Measurements from ENCODE around the gene CZIB.
"Not testable (repeated sequence)": the region's sequence is repeated elsewhere in the genome, so short reads cannot be mapped to it uniquely, and the experiment has no call there.

CZIB gene

GRCh38 chr1:53238197-53239155 is 18.0 kb upstream of the CZIB start, which contains the start of gene MAGOH:
TSS of gene MAGOH (minus strand) at chr1:53238518. CDS start at chr1:53238448, 70 bp downstream.
- DNase-seq = peak; percentile 97

- no peak for DNase-seq
Observed at GRCh38 chr1:53237638-53238037, 17.2 kb upstream of the CZIB start.

DNA sequence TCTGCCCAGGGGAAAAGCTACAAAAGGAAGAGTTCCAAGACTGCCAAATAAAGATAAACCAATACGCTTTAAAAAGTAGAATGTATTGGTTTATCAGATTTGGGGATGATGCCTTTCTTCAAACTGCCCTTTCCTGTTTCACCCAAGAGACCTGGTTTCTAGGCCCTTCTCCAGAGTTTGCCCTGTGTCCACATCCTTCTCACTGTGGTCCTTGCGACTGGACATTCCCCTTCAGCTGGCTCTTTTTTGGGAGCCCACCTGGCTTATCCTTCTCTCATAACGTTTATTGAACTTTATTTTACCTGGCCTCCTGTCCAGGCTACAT is 490 bp upstream of the CZIB start:
- no peak for DNase-seq

- no peak for DNase-seq
Observed at GRCh38 chr1:53219711-53220110, 723 bp downstream of the CZIB start.

DNA sequence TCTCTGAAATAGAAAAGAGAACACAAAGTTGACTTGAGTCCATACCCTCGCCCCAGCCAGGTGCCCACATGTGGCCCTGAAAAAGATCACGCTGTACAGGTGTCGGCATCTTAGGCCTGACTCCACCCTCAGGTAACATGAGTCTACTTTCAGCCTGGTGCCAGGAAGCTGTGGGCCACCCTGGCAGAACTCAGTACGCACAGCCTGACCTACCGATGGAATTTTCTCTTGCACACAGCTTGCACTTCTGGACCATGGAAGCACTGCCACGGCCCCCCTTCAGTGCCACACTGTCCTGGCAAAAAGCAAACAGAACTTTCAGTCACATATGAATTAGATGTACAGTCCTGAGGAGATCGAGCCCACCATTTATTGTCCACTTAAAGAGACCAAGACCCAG is 2.2 kb downstream of the CZIB start:
- DNase-seq = no peak

DNA sequence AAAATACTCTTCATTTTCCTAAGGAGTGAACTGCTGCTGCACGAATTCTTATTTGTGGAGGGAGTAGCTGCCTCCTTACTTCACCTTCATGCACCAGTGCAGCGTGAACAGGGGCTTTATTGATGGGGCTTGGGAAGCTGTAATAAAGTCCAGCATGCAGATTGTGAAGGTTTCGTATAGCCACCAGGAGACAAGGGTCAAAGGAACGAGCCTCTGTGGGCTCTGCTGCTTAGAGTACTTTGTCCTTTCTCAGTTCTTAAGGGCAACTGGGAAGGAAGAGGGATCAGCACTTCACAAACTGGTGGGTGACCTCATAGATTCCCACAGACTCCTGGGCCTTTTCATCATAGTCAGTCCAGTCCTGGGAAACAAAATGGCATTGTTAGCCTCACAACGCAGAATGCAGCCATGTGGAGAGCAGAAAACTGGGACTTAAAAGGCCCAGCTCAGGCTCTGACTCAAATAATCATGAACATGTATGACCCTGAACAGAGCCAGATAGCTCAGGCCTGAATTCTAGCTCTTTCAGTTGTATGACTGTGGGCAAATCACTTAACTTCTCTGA is 6.0 kb downstream of the CZIB start:
- no peak for DNase-seq

GRCh38 chr1:53210954-53211353 is 9.5 kb downstream of the CZIB start:
- DNase-seq = no peak

DNA sequence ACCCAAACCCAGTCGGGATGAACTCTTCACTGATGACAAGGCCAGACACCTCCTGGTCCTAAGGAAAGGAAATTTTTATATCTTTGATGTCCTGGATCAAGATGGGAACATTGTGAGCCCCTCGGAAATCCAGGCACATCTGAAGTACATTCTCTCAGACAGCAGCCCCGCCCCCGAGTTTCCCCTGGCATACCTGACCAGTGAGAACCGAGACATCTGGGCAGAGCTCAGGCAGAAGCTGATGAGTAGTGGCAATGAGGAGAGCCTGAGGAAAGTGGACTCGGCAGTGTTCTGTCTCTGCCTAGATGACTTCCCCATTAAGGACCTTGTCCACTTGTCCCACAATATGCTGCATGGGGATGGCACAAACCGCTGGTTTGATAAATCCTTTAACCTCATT is 10.1 kb downstream of the CZIB start:
- DNase-seq = no peak

DNA sequence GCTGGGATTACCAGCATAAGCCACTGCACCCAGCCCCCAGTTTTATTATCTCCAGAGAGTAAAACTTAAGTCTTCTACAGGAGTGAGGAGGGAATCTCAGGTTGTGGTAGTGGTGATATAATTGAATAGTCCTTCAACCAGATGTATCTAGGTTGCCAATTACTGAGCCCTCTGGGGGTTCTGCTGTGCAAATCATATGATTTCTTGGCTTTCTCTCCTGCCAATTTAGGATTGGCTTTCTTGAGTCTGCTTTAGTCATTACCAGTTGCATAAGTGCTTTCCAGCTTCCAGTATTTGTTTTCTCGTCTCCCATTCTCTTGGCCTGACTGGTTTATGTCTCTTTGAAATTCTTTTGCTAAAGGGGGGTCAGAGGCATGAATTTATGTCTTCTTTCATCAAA is 12.7 kb downstream of the CZIB start:
- DNase-seq = no peak

DNA sequence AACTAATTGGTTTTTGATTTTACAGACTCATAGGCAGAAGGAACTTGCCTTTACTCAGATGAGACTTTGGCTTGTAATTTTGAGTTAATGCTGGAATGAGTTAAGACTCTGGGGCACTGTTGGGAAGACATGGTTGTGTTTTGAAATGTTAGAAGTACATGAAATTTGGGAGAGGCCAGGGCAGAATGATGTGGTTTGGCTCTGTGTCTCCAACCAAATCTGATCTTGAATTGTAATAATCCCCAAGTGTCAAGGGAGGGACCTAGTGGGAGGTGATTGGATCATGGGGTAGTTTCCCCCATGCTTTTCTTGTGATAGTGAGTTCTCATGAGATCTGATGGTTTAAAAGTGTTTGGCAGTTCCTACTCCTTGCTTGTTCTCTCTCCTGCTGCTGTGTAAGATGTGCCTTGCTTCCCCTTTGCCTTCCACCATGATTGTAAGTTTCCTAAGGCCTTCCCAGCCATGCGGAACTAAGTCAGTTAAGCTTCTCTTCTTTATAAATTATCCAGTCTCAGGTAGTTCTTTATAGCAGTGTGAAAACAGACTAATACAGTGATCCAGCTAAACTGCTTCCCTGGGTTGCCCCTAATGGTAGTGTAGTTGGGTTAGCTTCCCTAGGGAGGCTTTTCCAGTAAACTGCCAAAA is 13.6 kb downstream of the CZIB start:
- peak in 1 of 3 donors; percentile 4 for DNase-seq

DNA sequence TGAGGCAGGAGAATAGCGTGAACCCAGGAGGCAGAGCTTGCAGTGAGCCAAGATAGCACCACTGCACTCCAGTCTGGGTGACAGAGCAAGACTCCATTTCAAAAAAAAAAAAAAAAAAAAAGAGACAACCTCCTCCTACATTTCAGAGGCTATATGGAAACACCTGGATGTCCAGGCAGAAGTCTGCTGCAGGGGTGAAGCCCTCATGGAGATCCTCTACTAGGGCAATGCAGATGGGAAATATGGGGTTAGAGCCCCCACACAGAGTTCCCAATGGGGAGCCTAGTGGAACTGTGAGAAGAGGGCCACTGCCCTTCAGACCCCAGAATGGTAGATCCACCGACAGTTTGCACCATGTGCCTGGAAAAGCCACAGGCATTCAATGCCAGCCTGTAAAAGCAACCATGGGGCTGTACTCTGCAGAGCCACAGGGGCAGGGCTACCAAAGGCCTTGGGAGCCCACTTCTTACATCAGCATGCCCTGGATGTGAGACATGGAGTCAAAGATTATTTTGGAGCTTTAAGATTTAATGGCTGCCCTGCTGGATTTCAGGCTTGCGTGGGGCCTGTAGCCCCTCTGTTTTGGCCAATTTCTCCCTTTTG is 14.2 kb downstream of the CZIB start:
- DNase-seq = not testable (repeated sequence)

GRCh38 chr1:53205496-53205895 is 14.9 kb downstream of the CZIB start:
- DNase-seq = not testable (repeated sequence)

- no peak for DNase-seq
Observed at GRCh38 chr1:53203466-53203865, 17.0 kb downstream of the CZIB start.

DNA sequence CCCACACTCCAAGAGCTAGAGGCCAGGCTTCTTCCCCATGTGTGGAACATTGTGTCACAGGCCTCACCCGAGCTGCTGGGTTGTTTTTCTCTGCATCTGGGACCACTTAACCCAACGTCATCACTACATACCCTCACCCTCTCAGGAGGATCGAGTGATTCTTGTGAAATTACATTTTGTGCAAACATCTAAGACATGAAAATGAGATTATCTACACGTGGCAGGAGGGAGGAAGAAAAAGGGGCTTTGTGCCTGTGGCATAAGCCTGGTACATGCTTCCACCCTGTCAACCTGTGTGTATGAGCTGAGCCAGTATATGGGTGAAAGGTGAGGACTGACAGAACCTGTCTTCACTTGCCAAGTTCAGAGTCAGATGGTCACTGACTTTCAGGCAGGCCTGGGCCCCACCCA is 22.2 kb downstream of the CZIB start:
- peak in 1 of 3 donors; percentile 27 for DNase-seq

DNA sequence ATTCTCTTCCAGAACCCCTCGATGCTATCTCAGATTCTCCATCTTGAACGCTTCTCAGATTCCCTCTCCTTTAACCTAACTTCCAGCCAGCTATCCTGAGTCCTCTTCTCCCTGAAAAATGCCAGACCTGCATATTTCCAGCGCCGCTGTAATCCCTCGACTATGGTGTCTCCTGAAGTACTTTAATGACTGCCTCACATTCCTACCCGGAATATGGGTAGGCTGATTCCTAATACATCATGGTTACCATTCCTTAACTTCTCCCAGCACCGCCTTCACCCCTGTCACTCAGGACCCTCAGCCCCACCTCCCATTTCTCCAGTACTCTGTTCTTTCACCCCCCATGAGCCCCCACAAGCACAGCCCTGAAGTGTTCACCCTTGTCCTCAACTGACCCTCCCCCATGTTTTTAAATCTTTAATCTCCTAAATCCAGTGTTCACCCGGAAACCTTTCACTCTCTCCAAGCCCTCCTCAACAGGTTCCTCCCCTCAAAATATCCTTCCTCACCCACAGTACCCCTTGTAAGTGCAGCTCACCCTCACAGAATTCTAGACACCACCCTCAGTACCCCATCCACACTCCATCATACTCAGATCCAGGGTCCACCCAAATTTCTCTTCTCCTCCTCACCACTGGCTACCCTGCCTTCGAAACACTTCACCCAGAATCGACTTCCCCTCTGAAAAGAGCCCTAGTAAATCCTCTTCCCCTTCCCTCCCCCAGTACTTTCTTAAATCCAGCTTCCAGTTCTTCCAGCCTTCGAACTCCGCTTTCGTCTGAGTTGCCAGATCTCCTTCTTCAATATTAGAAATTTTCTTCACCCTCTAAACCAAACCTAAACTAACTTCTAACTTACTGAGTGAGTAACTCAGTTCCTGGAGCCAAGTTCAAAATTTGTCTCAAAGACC is 22.9 kb downstream of the CZIB start:
- DNase-seq = peak; percentile 45 to 55 (median 49)

DNA sequence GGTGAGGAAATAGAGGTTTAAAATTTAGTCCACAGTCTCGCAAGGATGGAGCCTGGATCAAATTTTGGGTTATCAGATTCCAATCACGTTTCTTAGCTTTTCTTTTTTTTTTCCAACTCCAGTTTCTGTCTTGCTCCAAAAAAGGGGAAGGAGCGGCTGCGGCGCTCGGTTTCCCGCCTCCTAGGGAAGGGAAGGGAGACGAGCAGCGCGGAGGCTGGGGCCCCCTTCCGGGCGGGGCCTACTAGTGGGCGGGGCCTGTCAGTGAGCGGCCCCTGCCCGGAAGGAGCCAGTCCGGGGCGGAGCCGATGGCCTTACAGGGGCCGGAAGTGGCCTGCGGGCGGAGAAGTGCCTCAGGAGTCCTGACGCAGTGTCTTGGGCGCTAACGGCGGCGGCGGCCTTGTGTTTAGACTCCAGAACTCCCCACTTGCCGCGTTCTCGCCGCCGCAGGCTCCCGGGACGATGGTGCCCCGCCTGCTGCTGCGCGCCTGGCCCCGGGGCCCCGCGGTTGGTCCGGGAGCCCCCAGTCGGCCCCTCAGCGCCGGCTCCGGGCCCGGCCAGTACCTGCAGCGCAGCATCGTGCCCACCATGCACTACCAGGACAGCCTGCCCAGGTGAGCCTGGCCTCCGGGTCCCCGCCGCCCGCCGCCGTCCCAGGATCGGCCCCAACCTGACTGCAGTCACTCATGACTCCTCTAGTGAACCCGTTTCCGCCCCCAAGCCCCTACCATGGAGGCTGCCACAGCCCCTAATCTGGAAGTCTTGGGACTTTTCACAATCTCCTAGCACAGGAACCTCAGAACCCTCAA is 23.7 kb downstream of the CZIB start, which contains the start of gene CPT2:
TSS of gene CPT2 (plus strand) at position 340 of the 806 bp plus-strand sequence. CDS start at position 460, 120 bp downstream.
- DNase-seq = peak; percentile 97 to 99 (median 98)

DNA sequence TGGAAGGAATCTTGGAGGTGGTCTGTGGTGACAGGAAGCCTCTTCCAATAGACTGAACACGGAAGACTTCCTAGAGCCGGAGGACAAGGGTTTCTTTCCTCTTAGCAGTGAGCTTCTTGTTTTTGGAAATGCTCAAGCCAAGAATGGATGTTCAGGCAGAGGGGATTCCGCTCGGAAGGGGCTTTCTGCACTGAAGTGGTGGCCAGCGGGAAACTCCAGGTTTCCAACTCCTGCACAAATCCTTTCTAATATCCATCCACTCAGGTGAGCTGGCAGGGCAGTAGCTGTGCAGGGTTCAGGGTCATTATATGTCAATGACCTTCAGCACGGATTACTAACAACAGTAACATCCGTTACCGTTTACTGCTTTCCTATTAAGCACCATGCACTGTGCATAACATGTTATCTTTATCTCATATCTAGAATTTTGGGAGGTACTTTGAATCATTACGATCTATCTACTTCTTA is 24.4 kb downstream of the CZIB start:
- DNase-seq = no peak

DNA sequence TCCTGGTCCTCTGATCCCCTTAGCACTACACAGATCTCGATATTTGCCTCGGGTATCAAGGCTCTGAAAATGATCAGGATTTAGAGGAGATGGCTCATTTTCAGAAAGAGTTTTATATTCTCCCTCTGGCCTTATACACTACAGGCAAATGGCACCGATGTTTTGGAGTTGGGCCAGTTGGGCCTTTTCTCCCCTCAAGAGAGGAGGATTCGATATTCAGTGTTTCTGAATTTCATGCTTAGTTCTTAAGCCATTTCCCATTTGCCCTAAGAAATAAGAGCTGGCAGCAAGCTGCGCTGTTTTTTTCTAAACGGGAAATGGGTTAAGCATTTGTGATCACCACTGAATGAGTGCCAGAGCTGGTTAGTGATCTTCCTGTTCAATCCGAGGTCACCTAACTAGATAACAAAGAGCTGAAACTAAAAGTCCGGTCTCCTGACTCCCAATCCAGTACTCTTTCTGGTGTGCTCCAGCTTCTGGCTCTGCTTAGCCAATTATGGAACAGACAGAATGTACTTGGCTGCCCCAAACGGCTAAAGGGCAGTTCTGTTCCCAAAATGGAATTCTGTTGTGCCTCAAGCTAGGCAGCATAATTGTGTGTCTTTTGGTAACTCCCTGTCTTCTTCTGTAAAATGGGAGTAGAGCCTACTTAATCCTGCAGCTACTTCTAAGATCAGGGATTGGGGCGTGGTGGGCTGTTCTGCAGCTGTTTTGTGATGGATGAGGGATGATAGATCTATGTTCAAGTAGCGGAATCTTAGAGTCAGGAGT is 25.0 kb downstream of the CZIB start:
- DNase-seq = no peak

GRCh38 chr1:53190210-53190611 is 30.2 kb downstream of the CZIB start:
- no peak for DNase-seq

DNA sequence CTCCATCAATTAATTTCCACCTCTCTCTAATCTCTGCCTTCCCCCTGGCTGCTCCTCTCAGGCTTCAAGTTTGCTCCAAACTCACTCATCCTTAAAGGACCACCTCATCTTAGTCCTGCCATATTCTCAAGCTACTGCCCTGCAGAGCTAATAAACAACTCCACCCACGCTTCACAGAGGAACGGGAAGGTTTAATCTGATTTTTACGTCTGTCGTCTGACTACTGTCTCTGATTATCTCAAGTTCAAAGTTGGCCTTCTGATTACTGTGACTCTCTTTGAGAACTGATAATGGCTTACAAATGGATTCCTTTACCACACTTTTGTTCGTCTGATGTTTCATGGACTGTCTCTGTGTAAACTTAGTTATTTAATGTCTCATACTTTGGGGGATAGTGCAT is 31.4 kb downstream of the CZIB start:
- no peak for DNase-seq

All from suppressor macrophage treated with lipopolysaccharide for 1 hour (primary cell).